ENCODE data around the gene NRP1. TPM values are rescaled to one million over a fixed set of nuclear protein-coding genes. Genes with fewer than 3 reads are reported as not detected.

NRP1 gene
- total and polyA plus RNA-seq, 2 of the 8 experiments (the other 6 are each of a cell fraction or from before 2014, with no cell fraction given) = 1.2 to 2.1 TPM

DNA sequence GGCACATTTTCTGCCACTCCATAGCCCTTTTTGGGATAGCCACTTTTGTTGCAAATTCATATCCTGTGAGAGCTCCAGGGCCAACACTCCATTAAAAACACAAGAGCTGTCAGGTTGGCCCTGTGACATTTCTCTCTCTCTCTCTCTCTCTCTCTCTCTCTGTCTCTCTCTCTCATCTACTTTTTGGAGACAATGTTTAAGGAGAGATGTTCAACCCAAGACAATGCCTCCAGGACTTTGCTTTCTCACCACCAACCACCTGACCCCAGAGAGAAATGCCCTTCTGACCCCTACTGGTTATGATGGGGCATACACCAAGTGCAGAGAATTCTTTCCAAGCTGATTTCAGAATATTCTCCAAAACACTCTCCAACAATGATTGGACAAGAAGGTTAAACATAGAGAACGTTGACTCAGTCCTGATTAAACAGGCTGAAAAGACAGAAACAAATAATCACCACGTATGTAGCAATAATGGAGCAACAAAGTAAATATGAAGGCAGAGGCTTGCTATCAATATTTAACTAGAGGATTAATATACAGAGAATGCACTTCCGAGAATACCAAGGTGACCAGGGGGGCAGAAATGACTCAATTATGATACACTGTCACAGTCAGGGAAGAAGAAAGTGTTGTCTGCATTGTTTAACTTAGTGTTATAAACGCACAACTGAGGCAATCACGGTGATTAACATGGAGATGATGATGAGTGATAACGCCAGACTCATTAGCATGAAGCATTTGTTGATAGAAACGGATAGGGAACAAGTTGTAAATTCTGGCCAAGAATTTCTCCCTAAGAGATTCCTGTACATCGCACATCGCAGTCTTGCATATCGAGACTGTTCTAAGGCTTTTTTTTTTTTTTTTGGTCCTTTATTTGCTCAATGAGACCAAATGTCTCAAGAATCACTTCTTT is 178.5 kb downstream of the NRP1 start (continued):
- no peak for TF ChIP-seq RBBP5 (IDR thresholded peaks at IDR 0.05; ENCODE audit: borderline replicate concordance, low read depth, low read length)
- no peak for TF ChIP-seq CBX8 (IDR thresholded peaks at IDR 0.05; ENCODE audit: borderline replicate concordance, low read depth, low read length)
- TF ChIP-seq EZH2 (IDR thresholded peaks at IDR 0.05; ENCODE audit: low read depth, low read length, severe bottlenecking) = no peak
- TF ChIP-seq ATF2 (IDR thresholded peaks at IDR 0.05; ENCODE audit: low read length) = no peak
- no peak for TF ChIP-seq BRCA1 (IDR thresholded peaks at IDR 0.05; ENCODE audit: low read depth, low read length)
- peak; percentile 76 to 78 for TF ChIP-seq RAD21 (IDR thresholded peaks at IDR 0.05 in 1 of 2, conservative IDR thresholded peaks at IDR 0.05 in 1 of 2; ENCODE audit: low read depth in 2 of 2, low read length in 2 of 2)
- TF ChIP-seq CREB1 (IDR thresholded peaks at IDR 0.05) = no peak
